IPS DF 6.9 (cell line): ENCODE results near the gene SDHB.

Experiments
- DNase-seq: peaks from one replicate; pipeline ENCODE4 v3.0.0-alpha.2; 2013; ENCODE audit warnings: low read depth, low spot score
- H3K27ac ChIP-seq: one replicate; pipeline ENCODE4 v1.5.1; 2013; ENCODE audit warnings: low read length, control low read depth
- H3K27me3 ChIP-seq: 2 replicates; pipeline ENCODE4 v1.6.1; 2013; ENCODE audit warnings: mild to moderate bottlenecking, low read length; ENCODE audit not compliant: control insufficient read depth, insufficient read depth
- H3K36me3 ChIP-seq: 2 replicates; pipeline ENCODE4 v1.6.1; 2013; ENCODE audit warnings: low read length; ENCODE audit not compliant: control insufficient read depth, insufficient read depth
- H3K4me1 ChIP-seq: 2 replicates; pipeline ENCODE4 v1.6.1; 2013; ENCODE audit warnings: low read length; ENCODE audit not compliant: control insufficient read depth, insufficient read depth
- H3K4me3 ChIP-seq: 2 replicates; pipeline ENCODE4 v1.5.1; 2013; ENCODE audit warnings: mild to moderate bottlenecking, low read length
- H3K9me3 ChIP-seq: 2 replicates; pipeline ENCODE4 v1.6.1; 2013; ENCODE audit warnings: low read length, inconsistent platforms; ENCODE audit not compliant: control insufficient read depth, insufficient read depth
- WGBS: extraction: QIAGEN DNeasy Blood & Tissue Kit; methylation state at CpG from one replicate; pipeline ENCODE4 v1.1.7; 2013; ENCODE audit warnings: mixed read lengths, missing lambda C conversion rate; ENCODE audit not compliant: insufficient read length, insufficient coverage; 5-methylcytosine and 5-hydroxymethylcytosine counted together

Gene SDHB

GRCh38 chr1:17028662-17029188, 25.1 kb downstream of the SDHB start:
- no peaks in the 10 kb centered on the region for H3K4me1 ChIP-seq
- WGBS: no CpG with 5 or more reads among the region's 5 CpGs
- H3K27ac ChIP-seq: no peak overlapping the region
- DNase-seq: no peak
- H3K27me3 ChIP-seq: no peaks in the 10 kb centered on the region
- no peaks in the 10 kb centered on the region for H3K9me3 ChIP-seq
- peaks cover 20% of the 10 kb centered on the region; the same call in 1 of the 2 replicates for H3K36me3 ChIP-seq
- H3K4me3 ChIP-seq: no peak overlapping the region

GRCh38 chr1:17027900-17028299, 25.9 kb downstream of the SDHB start:
- no peaks in the 10 kb centered on the region for H3K4me1 ChIP-seq
- no peaks in the 10 kb centered on the region for H3K27me3 ChIP-seq
- H3K4me3 ChIP-seq: no peak overlapping the region
- no peak overlapping the region for H3K27ac ChIP-seq
- no peak for DNase-seq
- H3K9me3 ChIP-seq: no peaks in the 10 kb centered on the region
- peaks cover 23% of the 10 kb centered on the region; the same call in 1 of the 2 replicates for H3K36me3 ChIP-seq
- WGBS: no CpG with 5 or more reads among the region's 2 CpGs

GRCh38 chr1:17027403-17027802, 26.4 kb downstream of the SDHB start:
- no peaks in the 10 kb centered on the region for H3K9me3 ChIP-seq
- no CpG with 5 or more reads among the region's 5 CpGs for WGBS
- peaks cover 26% of the 10 kb centered on the region; the same call in 1 of the 2 replicates for H3K36me3 ChIP-seq
- no peak for DNase-seq
- no peaks in the 10 kb centered on the region for H3K4me1 ChIP-seq
- no peaks in the 10 kb centered on the region for H3K27me3 ChIP-seq
- no peak overlapping the region for H3K27ac ChIP-seq
- H3K4me3 ChIP-seq: no peak overlapping the region

GRCh38 chr1:17024721-17025120, 29.1 kb downstream of the SDHB start:
- H3K27ac ChIP-seq: no peak overlapping the region
- H3K27me3 ChIP-seq: no peaks in the 10 kb centered on the region
- no peaks in the 10 kb centered on the region for H3K9me3 ChIP-seq
- WGBS: no CpG with 5 or more reads among the region's 1 CpG
- H3K36me3 ChIP-seq: peaks cover 39% of the 10 kb centered on the region; the same call in 1 of the 2 replicates
- H3K4me1 ChIP-seq: no peaks in the 10 kb centered on the region
- H3K4me3 ChIP-seq: no peak overlapping the region
- DNase-seq: no peak

- no peak for DNase-seq
- H3K9me3 ChIP-seq: no peaks in the 10 kb centered on the region
- peaks cover 39% of the 10 kb centered on the region; the same call in 1 of the 2 replicates for H3K36me3 ChIP-seq
- no peaks in the 10 kb centered on the region for H3K4me1 ChIP-seq
- H3K27me3 ChIP-seq: no peaks in the 10 kb centered on the region
- no peak overlapping the region for H3K4me3 ChIP-seq
- no peak overlapping the region for H3K27ac ChIP-seq
- no CpG with 5 or more reads among the region's 3 CpGs for WGBS
Measured at GRCh38 chr1:17023573-17023972, 30.3 kb downstream of the SDHB start.

GRCh38 chr1:17023102-17023501, 30.7 kb downstream of the SDHB start:
- H3K36me3 ChIP-seq: peaks cover 41% of the 10 kb centered on the region; the same call in 1 of the 2 replicates
- no peaks in the 10 kb centered on the region for H3K4me1 ChIP-seq
- no CpG with 5 or more reads among the region's 4 CpGs for WGBS
- no peaks in the 10 kb centered on the region for H3K9me3 ChIP-seq
- no peak for DNase-seq
- H3K4me3 ChIP-seq: no peak overlapping the region
- no peaks in the 10 kb centered on the region for H3K27me3 ChIP-seq
- no peak overlapping the region for H3K27ac ChIP-seq

GRCh38 chr1:17021896-17022295, 31.9 kb downstream of the SDHB start:
- no peak overlapping the region for H3K4me3 ChIP-seq
- no peak for DNase-seq
- H3K36me3 ChIP-seq: peaks cover 36% of the 10 kb centered on the region; the same call in 1 of the 2 replicates
- H3K27ac ChIP-seq: no peak overlapping the region
- no CpG with 5 or more reads among the region's 10 CpGs for WGBS
- no peaks in the 10 kb centered on the region for H3K27me3 ChIP-seq
- H3K4me1 ChIP-seq: no peaks in the 10 kb centered on the region
- H3K9me3 ChIP-seq: no peaks in the 10 kb centered on the region

GRCh38 chr1:17020502-17020901, 33.3 kb downstream of the SDHB start:
- H3K27me3 ChIP-seq: no peaks in the 10 kb centered on the region
- no CpG with 5 or more reads among the region's 2 CpGs for WGBS
- H3K4me1 ChIP-seq: peaks cover 4% of the 10 kb centered on the region; the same call in 1 of the 2 replicates
- peaks cover 33% of the 10 kb centered on the region; the same call in 1 of the 2 replicates for H3K36me3 ChIP-seq
- no peak for DNase-seq
- no peak overlapping the region for H3K27ac ChIP-seq
- no peaks in the 10 kb centered on the region for H3K9me3 ChIP-seq
- no peak overlapping the region for H3K4me3 ChIP-seq

- H3K9me3 ChIP-seq: no peaks in the 10 kb centered on the region
- H3K27ac ChIP-seq: no peak overlapping the region
- H3K36me3 ChIP-seq: peaks cover 28% of the 10 kb centered on the region; the same call in 1 of the 2 replicates
- DNase-seq: no peak
- H3K4me1 ChIP-seq: peaks cover 4% of the 10 kb centered on the region; the same call in 1 of the 2 replicates
- no peaks in the 10 kb centered on the region for H3K27me3 ChIP-seq
- no peak overlapping the region for H3K4me3 ChIP-seq
- no CpG with 5 or more reads among the region's 1 CpG for WGBS
Measured at GRCh38 chr1:17018849-17019248, 35.0 kb downstream of the SDHB start.

- no peaks in the 10 kb centered on the region for H3K9me3 ChIP-seq
- H3K36me3 ChIP-seq: peaks cover 22% of the 10 kb centered on the region; the same call in 1 of the 2 replicates
- WGBS: no CpG with 5 or more reads among the region's 7 CpGs
- no peak overlapping the region for H3K27ac ChIP-seq
- H3K4me1 ChIP-seq: peaks cover 14% of the 10 kb centered on the region
- H3K27me3 ChIP-seq: no peaks in the 10 kb centered on the region
- DNase-seq: no peak
- no peak overlapping the region for H3K4me3 ChIP-seq
Measured at GRCh38 chr1:17017435-17017834, 36.4 kb downstream of the SDHB start.

GRCh38 chr1:17016317-17016661, 37.5 kb downstream of the SDHB start:
- H3K27me3 ChIP-seq: no peaks in the 10 kb centered on the region
- no peak overlapping the region for H3K4me3 ChIP-seq
- peaks cover 15% of the 10 kb centered on the region; the same call in 1 of the 2 replicates for H3K36me3 ChIP-seq
- DNase-seq: no peak
- no CpG with 5 or more reads among the region's 5 CpGs for WGBS
- H3K9me3 ChIP-seq: no peaks in the 10 kb centered on the region
- H3K4me1 ChIP-seq: peaks cover 16% of the 10 kb centered on the region
- H3K27ac ChIP-seq: no peak overlapping the region
